Smooth muscle cell of the coronary artery (primary cell): ENCODE measurements around the gene MGRN1. TPM values are rescaled to one million over a fixed set of nuclear protein-coding genes. Genes with fewer than 3 reads are reported as not detected.

ENCODE experiments used
- total RNA-seq: library from RNA; depleted of rRNA; stranded (reverse); fragments of >200 nt; gene quantifications from 2 replicates; pipeline ENCODE4 v1.2.3, GENCODE V29; 2014; ENCODE audit warnings: low replicate concordance

Gene MGRN1
- 20.6 and 25.4 TPM in 2 replicates for total RNA-seq

GRCh38 chr16:4624015-4624826 lies at the start of gene MGRN1:
Gene MGRN1 (plus strand): TSS chr16:4624826. CDS start chr16:4624961, 135 bp downstream.

GRCh38 chr16:4614571-4615383 lies 9.8 kb upstream of the MGRN1 start, which contains the start of gene UBALD1:
Gene UBALD1 (minus strand): TSS chr16:4614888. CDS start chr16:4614797, 91 bp downstream.

GRCh38 chr16:4693296-4693955 lies 68.8 kb downstream of the MGRN1 start, which contains the start of gene NUDT16L1:
Gene NUDT16L1 (plus strand): TSS chr16:4693562. CDS start chr16:4693727, 165 bp downstream.

GRCh38 chr16:4734063-4734729 lies 109.6 kb downstream of the MGRN1 start, which contains the start of the genes ANKS3 and DNAAF8:
Gene ANKS3 (minus strand): TSS chr16:4734271. CDS start chr16:4730149, 4,122 bp downstream.
Gene DNAAF8 (plus strand): TSS chr16:4734537. CDS start chr16:4736515, 1,978 bp downstream.

Other genes starting within 250 kb of the MGRN1 start
- gene CORO7, start 208.2 kb upstream of the MGRN1 start, total RNA-seq = 10.7 and 16.6 TPM in 2 replicates
- gene DNAJA3, start 199.0 kb upstream of the MGRN1 start, total RNA-seq = 38.8 and 42.6 TPM in 2 replicates
- gene NMRAL1, start 150.2 kb upstream of the MGRN1 start, total RNA-seq = 64.0 and 65.9 TPM in 2 replicates
- gene HMOX2, start 148.4 kb upstream of the MGRN1 start, total RNA-seq = 33.6 and 70.6 TPM in 2 replicates
- 6.6 and 7.2 TPM in 2 replicates for gene CDIP1, start 86.1 kb upstream of the MGRN1 start, total RNA-seq
- under 0.01 TPM in 1 of 2 replicates, not detected in the other for gene C16orf96, start 68.5 kb upstream of the MGRN1 start, total RNA-seq
- 3.2 and 7.1 TPM in 2 replicates for gene UBALD1, start 9.9 kb upstream of the MGRN1 start, total RNA-seq
- 17.7 and 24.3 TPM in 2 replicates for gene NUDT16L1, start 68.7 kb downstream of the MGRN1 start, total RNA-seq
- gene ANKS3, start 109.4 kb downstream of the MGRN1 start, total RNA-seq = 27.2 and 30.7 TPM in 2 replicates
- gene DNAAF8, start 109.7 kb downstream of the MGRN1 start, total RNA-seq = 0.47 and 1.1 TPM in 2 replicates
- 4.7 and 5.6 TPM in 2 replicates for gene ZNF500, start 142.3 kb downstream of the MGRN1 start, total RNA-seq
- not detected in 2 replicates for gene SEPTIN12, start 163.5 kb downstream of the MGRN1 start, total RNA-seq
- gene SMIM22, start 170.5 kb downstream of the MGRN1 start, total RNA-seq = not detected in 2 replicates
- gene ROGDI, start 177.8 kb downstream of the MGRN1 start, total RNA-seq = 8.3 and 16.6 TPM in 2 replicates
- 33.1 and 35.6 TPM in 2 replicates for gene GLYR1, start 222.5 kb downstream of the MGRN1 start, total RNA-seq
- 11.4 and 17.8 TPM in 2 replicates for gene UBN1, start 222.7 kb downstream of the MGRN1 start, total RNA-seq